ENCODE data around the gene DIS3L2.

The DIS3L2 gene

GRCh38 chr2:231932711-231932970, 28.9 kb upstream of the DIS3L2 start:
- no peak for TF ChIP-seq CTCF (IDR thresholded peaks at IDR 0.05)

- no peak for TF ChIP-seq CTCF (IDR thresholded peaks at IDR 0.05)
Measured at GRCh38 chr2:231932985-231933915, 28.3 kb upstream of the DIS3L2 start.

GRCh38 chr2:231933916-231934401, 27.6 kb upstream of the DIS3L2 start:
- TF ChIP-seq CTCF (IDR thresholded peaks at IDR 0.05), result no peak

GRCh38 chr2:231934441-231935206, 26.9 kb upstream of the DIS3L2 start:
- no peak for TF ChIP-seq CTCF (IDR thresholded peaks at IDR 0.05)

- TF ChIP-seq CTCF (IDR thresholded peaks at IDR 0.05), result no peak
Measured at GRCh38 chr2:231935207-231935524, 26.3 kb upstream of the DIS3L2 start.

- TF ChIP-seq CTCF (IDR thresholded peaks at IDR 0.05), result no peak
Measured at GRCh38 chr2:231935815-231936214, 25.7 kb upstream of the DIS3L2 start.

- TF ChIP-seq CTCF (IDR thresholded peaks at IDR 0.05), result no peak
Measured at GRCh38 chr2:231936491-231936890, 25.0 kb upstream of the DIS3L2 start.
